ENCODE data around the gene SLC23A1. TPM values are rescaled to one million over a fixed set of nuclear protein-coding genes. Genes with fewer than 3 reads are reported as not detected.

The SLC23A1 gene
- total and polyA plus RNA-seq, 9 of the 15 experiments (the other 6 are each of a cell fraction or from before 2014, with no cell fraction given): 0.03 to 0.20 (median 0.05) TPM; not detected in 5

DNA sequence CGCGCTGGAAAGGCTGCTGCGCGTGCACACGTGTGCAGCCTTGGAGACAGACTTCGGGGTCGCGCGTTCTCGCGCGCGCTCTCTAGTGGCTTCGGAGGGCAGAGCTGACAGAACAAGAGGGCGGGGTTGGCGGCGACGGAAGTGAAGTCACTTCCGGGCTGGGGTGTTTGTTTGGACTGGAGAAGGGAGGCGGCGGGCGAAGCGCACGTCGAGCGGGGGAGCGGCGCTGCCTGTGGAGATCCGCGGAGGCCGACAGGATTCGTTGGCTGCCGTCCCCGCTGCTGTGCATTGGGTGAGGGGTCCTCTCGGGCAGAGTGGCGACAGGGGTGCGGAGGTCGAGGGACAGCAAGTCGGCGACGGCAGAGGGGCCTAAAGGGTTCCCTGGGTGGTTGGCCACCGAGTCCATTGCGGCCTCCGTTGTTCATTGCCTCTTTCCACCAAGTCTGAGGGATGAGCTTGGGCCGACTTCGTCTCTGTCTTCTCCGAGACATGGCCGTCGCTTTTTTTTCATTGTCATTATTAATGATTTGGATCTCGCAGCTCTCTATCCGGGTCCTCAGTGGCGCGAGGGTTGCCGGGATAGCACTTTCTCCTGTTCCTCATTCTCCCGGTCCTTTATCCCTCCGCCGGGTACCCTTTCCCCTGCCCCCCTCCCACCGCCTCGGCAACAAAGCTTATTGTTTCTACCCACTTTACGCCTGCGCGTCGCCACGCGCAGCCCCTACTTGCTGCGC lies 41.2 kb downstream of the SLC23A1 start, which contains the start of gene PAIP2 (continued):
- TF ChIP-seq NFYB (IDR thresholded peaks at IDR 0.05; ENCODE audit: extremely low read depth, insufficient read length): no peak
- TF ChIP-seq XRCC3 (IDR thresholded peaks at IDR 0.05): no peak
- peak in 1 of 2 experiments; percentile 70; a peak in 2 of 4 replicates for TF ChIP-seq SIN3A (IDR thresholded peaks at IDR 0.05; ENCODE audit: borderline replicate concordance in 2 of 2, control insufficient read depth in 1 of 2, low read depth in 2 of 2, low read length in 2 of 2)
- TF ChIP-seq ZNF239 (CRISPR knock-in tag; IDR thresholded peaks at IDR 0.05): no peak
- TF ChIP-seq THAP12 (CRISPR knock-in tag; IDR thresholded peaks at IDR 0.05): peak; percentile 86
- TF ChIP-seq, protein P1, sequence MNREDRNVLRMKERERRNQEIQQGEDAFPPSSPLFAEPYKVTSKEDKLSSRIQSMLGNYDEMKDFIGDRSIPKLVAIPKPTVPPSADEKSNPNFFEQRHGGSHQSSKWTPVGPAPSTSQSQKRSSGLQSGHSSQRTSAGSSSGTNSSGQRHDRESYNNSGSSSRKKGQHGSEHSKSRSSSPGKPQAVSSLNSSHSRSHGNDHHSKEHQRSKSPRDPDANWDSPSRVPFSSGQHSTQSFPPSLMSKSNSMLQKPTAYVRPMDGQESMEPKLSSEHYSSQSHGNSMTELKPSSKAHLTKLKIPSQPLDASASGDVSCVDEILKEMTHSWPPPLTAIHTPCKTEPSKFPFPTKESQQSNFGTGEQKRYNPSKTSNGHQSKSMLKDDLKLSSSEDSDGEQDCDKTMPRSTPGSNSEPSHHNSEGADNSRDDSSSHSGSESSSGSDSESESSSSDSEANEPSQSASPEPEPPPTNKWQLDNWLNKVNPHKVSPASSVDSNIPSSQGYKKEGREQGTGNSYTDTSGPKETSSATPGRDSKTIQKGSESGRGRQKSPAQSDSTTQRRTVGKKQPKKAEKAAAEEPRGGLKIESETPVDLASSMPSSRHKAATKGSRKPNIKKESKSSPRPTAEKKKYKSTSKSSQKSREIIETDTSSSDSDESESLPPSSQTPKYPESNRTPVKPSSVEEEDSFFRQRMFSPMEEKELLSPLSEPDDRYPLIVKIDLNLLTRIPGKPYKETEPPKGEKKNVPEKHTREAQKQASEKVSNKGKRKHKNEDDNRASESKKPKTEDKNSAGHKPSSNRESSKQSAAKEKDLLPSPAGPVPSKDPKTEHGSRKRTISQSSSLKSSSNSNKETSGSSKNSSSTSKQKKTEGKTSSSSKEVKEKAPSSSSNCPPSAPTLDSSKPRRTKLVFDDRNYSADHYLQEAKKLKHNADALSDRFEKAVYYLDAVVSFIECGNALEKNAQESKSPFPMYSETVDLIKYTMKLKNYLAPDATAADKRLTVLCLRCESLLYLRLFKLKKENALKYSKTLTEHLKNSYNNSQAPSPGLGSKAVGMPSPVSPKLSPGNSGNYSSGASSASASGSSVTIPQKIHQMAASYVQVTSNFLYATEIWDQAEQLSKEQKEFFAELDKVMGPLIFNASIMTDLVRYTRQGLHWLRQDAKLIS (CRISPR knock-in tag; IDR thresholded peaks at IDR 0.05): no peak
- TF ChIP-seq MECOM (CRISPR knock-in tag; IDR thresholded peaks at IDR 0.05): peak; percentile 34; the same call in 1 of the 2 replicates
- peak; percentile 1; the same call in 1 of the 2 replicates for TF ChIP-seq ZBED1 (IDR thresholded peaks at IDR 0.05)
- TF ChIP-seq KDM5B (IDR thresholded peaks at IDR 0.05; ENCODE audit: insufficient replicate concordance, low read depth, low read length): peak; percentile 78
- peak; percentile 64; the same call in 1 of the 2 replicates for TF ChIP-seq FOXK1 (CRISPR knock-in tag; IDR thresholded peaks at IDR 0.05; ENCODE audit: borderline replicate concordance)
- TF ChIP-seq SOX6 (IDR thresholded peaks at IDR 0.05): peak; percentile 96
- TF ChIP-seq WHSC1 (IDR thresholded peaks at IDR 0.05; ENCODE audit: low read length): no peak
- TF ChIP-seq ATF4 (CRISPR knock-in tag; IDR thresholded peaks at IDR 0.05): no peak
- no peak for TF ChIP-seq ZNF253 (CRISPR knock-in tag; conservative IDR thresholded peaks at IDR 0.05)
- TF ChIP-seq NFE2 (IDR thresholded peaks at IDR 0.05; ENCODE audit: low read depth): no peak; the same call in 1 of the 2 replicates
- no peak for TF ChIP-seq KAT2B (IDR thresholded peaks at IDR 0.05; ENCODE audit: low read depth, low read length)
- TF ChIP-seq ESRRA (IDR thresholded peaks at IDR 0.05; ENCODE audit: borderline replicate concordance, low read depth): peak; percentile 39
- TF ChIP-seq NFIC (IDR thresholded peaks at IDR 0.05): peak; percentile 75
- no peak for TF ChIP-seq ARHGAP35 (IDR thresholded peaks at IDR 0.05; ENCODE audit: partially characterized antibody)
- no peak for TF ChIP-seq ARNT (IDR thresholded peaks at IDR 0.05)
- TF ChIP-seq TARDBP (IDR thresholded peaks at IDR 0.05): peak; percentile 84
- TF ChIP-seq CHD2 (IDR thresholded peaks at IDR 0.05; ENCODE audit: low read depth, low read length): peak; percentile 42; the same call in 1 of the 2 replicates
